HFFc6 (cell line): ENCODE measurements around the gene TDP2. TPM values are rescaled to one million over a fixed set of nuclear protein-coding genes. Genes with fewer than 3 reads are reported as not detected.

Experiments used
- DNase-seq: peaks from one replicate; pipeline ENCODE4 v3.0.0-alpha.2; 2018
- H3K27ac Mint-ChIP-seq: 2 replicates; pipeline ENCODE4 v1.8.0; 2020; ENCODE audit warnings: mild to moderate bottlenecking, mixed read lengths
- H3K27me3 Mint-ChIP-seq: 2 replicates; pipeline ENCODE4 v1.8.0; 2021; ENCODE audit warnings: mild to moderate bottlenecking, moderate library complexity, mixed read lengths; ENCODE audit not compliant: insufficient read depth
- H3K36me3 Mint-ChIP-seq: 2 replicates; pipeline ENCODE4 v1.8.0; 2021; ENCODE audit warnings: low read depth, mixed read lengths
- H3K4me1 Mint-ChIP-seq: 2 replicates; pipeline ENCODE4 v1.8.0; 2020; ENCODE audit warnings: low read depth, mixed read lengths
- H3K4me3 Mint-ChIP-seq: 2 replicates; pipeline ENCODE4 v1.8.0; 2020; ENCODE audit warnings: mild to moderate bottlenecking, moderate library complexity, mixed read lengths
- H3K9me3 Mint-ChIP-seq: 2 replicates; pipeline ENCODE4 v1.8.0; 2020; ENCODE audit warnings: mild to moderate bottlenecking, mixed read lengths
- CTCF ChIP-seq: fragments of 200-600 bp; sonication (generic); IDR thresholded peaks from 2 replicates; pipeline ENCODE4 v1.5.0; 2021; ENCODE audit warnings: antibody characterized with exemption, mild to moderate bottlenecking
- total RNA-seq, 6 experiments: library from RNA; stranded (reverse); fragmentation: NEBNext Ultra II Directional; extraction: Animal tissue kit (Norgen Biotek cat#: 25700); gene quantifications; 2 replicates in 1 of 6; 3 replicates in 5 of 6; pipeline ENCODE4 v1.2.3, GENCODE V29; 2021

TDP2 gene
- total RNA-seq, 6 experiments from 2014 or later = 27.3 to 33.6 (median 30.7) TPM

- Mint-ChIP-seq H3K4me3 (no peak overlapping the region), H3K4me1 (no peaks in the 10 kb centered on the region), H3K27ac (no peak overlapping the region), H3K9me3 (no peaks in the 10 kb centered on the region), H3K27me3 (peaks cover 8% of the 10 kb centered on the region), H3K36me3 (no peaks in the 10 kb centered on the region)
- DNase-seq = no peak
- no peak for TF ChIP-seq CTCF
These were observed 44.9 kb downstream of the TDP2 start for GRCh38 chr6:24621626-24622289.

GRCh38 chr6:24620637-24621036 is 46.1 kb downstream of the TDP2 start:
- no peaks in the 10 kb centered on the region for H3K9me3 Mint-ChIP-seq
- no peak overlapping the region for H3K27ac Mint-ChIP-seq
- no peaks in the 10 kb centered on the region for H3K4me1 Mint-ChIP-seq
- no peaks in the 10 kb centered on the region for H3K36me3 Mint-ChIP-seq
- no peak for TF ChIP-seq CTCF
- H3K27me3 Mint-ChIP-seq = no peaks in the 10 kb centered on the region; the same call in none of the 2 replicates
- DNase-seq = no peak
- H3K4me3 Mint-ChIP-seq = no peak overlapping the region

- Mint-ChIP-seq H3K36me3 (no peaks in the 10 kb centered on the region), H3K27me3 (no peaks in the 10 kb centered on the region; the same call in none of the 2 replicates), H3K27ac (no peak overlapping the region), H3K4me3 (no peak overlapping the region), H3K9me3 (no peaks in the 10 kb centered on the region), H3K4me1 (no peaks in the 10 kb centered on the region)
- TF ChIP-seq CTCF = no peak
- DNase-seq = no peak
These were observed 47.0 kb downstream of the TDP2 start for GRCh38 chr6:24619661-24620060.

DNA sequence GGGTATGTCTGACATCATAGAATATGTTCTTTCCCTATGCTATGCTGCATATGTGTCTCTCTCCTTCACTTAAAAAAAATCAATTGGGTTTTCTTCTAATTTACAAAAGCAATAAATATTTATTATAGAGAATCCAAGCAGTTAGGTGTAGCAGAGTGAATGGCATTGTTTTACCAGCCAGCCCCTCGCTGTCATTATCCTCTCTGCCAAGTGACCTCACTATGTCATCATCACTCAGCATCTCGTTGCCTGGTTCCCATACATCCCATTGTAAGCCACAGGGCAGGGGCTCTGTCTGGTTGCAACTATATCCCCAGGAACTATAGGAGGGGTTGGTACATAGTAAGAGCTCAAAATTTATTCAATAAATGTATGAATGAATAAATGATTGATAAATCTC is 52.1 kb downstream of the TDP2 start:
- H3K4me1 Mint-ChIP-seq = no peaks in the 10 kb centered on the region
- no peak overlapping the region for H3K27ac Mint-ChIP-seq
- no peak overlapping the region for H3K4me3 Mint-ChIP-seq
- H3K27me3 Mint-ChIP-seq = peaks cover 4% of the 10 kb centered on the region
- no peak for DNase-seq
- no peak for TF ChIP-seq CTCF
- H3K9me3 Mint-ChIP-seq = no peaks in the 10 kb centered on the region
- H3K36me3 Mint-ChIP-seq = no peaks in the 10 kb centered on the region

- peaks cover 4% of the 10 kb centered on the region for H3K27me3 Mint-ChIP-seq
- no peak overlapping the region for H3K4me3 Mint-ChIP-seq
- no peak for TF ChIP-seq CTCF
- no peak overlapping the region for H3K27ac Mint-ChIP-seq
- H3K9me3 Mint-ChIP-seq = no peaks in the 10 kb centered on the region
- H3K36me3 Mint-ChIP-seq = no peaks in the 10 kb centered on the region
- H3K4me1 Mint-ChIP-seq = no peaks in the 10 kb centered on the region
- DNase-seq = no peak
These were observed 52.7 kb downstream of the TDP2 start for GRCh38 chr6:24614043-24614420.
